ENCODE data around the gene ATAD3C. TPM values are rescaled to one million over a fixed set of nuclear protein-coding genes. Genes with fewer than 3 reads are reported as not detected.
A peak's percentile ranks its signal among the peaks of the same experiment; 100 is the strongest.
"Not testable (repeated sequence)": the region's sequence is repeated elsewhere in the genome, so short reads cannot be mapped to it uniquely, and the experiment has no call there.

ATAD3C gene
- total RNA-seq, 1 experiment from 2014 or later = 1.4 TPM

GRCh38 chr1:1407636-1408318, 41.7 kb upstream of the ATAD3C start:
- Histone ChIP-seq H3K9me3 (ENCODE audit: low read length) (no peaks in the 10 kb centered on the region), H3K27me3 (ENCODE audit: low read length) (no peaks in the 10 kb centered on the region), H3K9ac (ENCODE audit: low read length) (peak overlapping the region; percentile 93), H3K4me3 (ENCODE audit: low read length) (peak overlapping the region; percentile 84), H3K4me1 (ENCODE audit: insufficient read depth, low read length) (peaks cover 19% of the 10 kb centered on the region), H3K79me2 (ENCODE audit: low read length) (peaks cover 60% of the 10 kb centered on the region), H3K9me2 (replicated peaks; ENCODE audit: low read length) (no peaks in the 10 kb centered on the region), H3K4me2 (ENCODE audit: low read length) (peak overlapping the region; percentile 99), H3K27ac (ENCODE audit: low read length) (peak overlapping the region; percentile 61), H4K20me1 (ENCODE audit: low read length) (0 out of 2 replicates have a peak, but pooled peaks cover 4% of the 10 kb centered on the region), H3K36me3 (ENCODE audit: low read depth, low read length) (peaks cover 28% of the 10 kb centered on the region), H3F3A (ENCODE audit: low read length, unreplicated experiment) (peaks cover 4% of the 10 kb centered on the region), H2AFZ (ENCODE audit: low read length) (peak overlapping the region; percentile 68; the same call in 1 of the 2 replicates)
- TF ChIP-seq EZH2phosphoT487 (IDR thresholded peaks at IDR 0.05; ENCODE audit: borderline replicate concordance, low read length) (no peak), CTCF (conservative IDR thresholded peaks at IDR 0.05; ENCODE audit: low read depth, low read length) (peak; percentile 25; the same call in 1 of the 2 replicates)
- intact Hi-C loops (cut with micrococcal nuclease) = loop anchor here (1.0 kb wide), 1 partner anchor 64 kb away; the partner anchor contains the start of gene ATAD3B
- BruUV-seq (replicated peaks) = no TSS peak
- ChIA-PET POLR2A (ENCODE audit: unreplicated experiment) (interaction anchor here (0.6 kb wide), 2 partner anchors 25 to 348 kb away, joined by 3 to 4 read pairs; no protein-coding TSS in a partner anchor), CTCF (interaction anchor here (0.8 kb wide), 1 partner anchor 97 kb away, joined by 5 read pairs; no protein-coding TSS in a partner anchor)
- peak; percentile 16 for ATAC-seq
- peak; percentile 38 for DNase-seq

GRCh38 chr1:1410238-1410637, 39.3 kb upstream of the ATAD3C start:
- POLR2A ChIA-PET (ENCODE audit: unreplicated experiment); H3F3A ChIP-seq (ENCODE audit: low read length, unreplicated experiment); H3K9ac ChIP-seq (ENCODE audit: low read length); H3K27ac ChIP-seq (ENCODE audit: low read length); H3K9me2 ChIP-seq (replicated peaks; ENCODE audit: low read length); H2AFZ ChIP-seq (ENCODE audit: low read length); H3K9me3 ChIP-seq (ENCODE audit: low read length); H3K27me3 ChIP-seq (ENCODE audit: low read length); H3K4me3 ChIP-seq (ENCODE audit: low read length); DNase-seq; H4K20me1 ChIP-seq (ENCODE audit: low read length); intact Hi-C loops (cut with micrococcal nuclease); BruUV-seq (replicated peaks); H3K4me2 ChIP-seq (ENCODE audit: low read length); ATAC-seq; CTCF ChIA-PET: not testable (repeated sequence)
- Histone ChIP-seq H3K4me1 (ENCODE audit: insufficient read depth, low read length) (peaks cover 18% of the 10 kb centered on the region), H3K36me3 (ENCODE audit: low read depth, low read length) (peaks cover 11% of the 10 kb centered on the region), H3K79me2 (ENCODE audit: low read length) (peaks cover 44% of the 10 kb centered on the region)

GRCh38 chr1:1411626-1412025, 37.9 kb upstream of the ATAD3C start:
- no peak overlapping the region for H3K4me2 ChIP-seq (ENCODE audit: low read length)
- no peaks in the 10 kb centered on the region for H3K9me3 ChIP-seq (ENCODE audit: low read length)
- H4K20me1 ChIP-seq (ENCODE audit: low read length) = 0 out of 2 replicates have a peak, but pooled peaks cover 4% of the 10 kb centered on the region
- no peaks in the 10 kb centered on the region for H3K9me2 ChIP-seq (replicated peaks; ENCODE audit: low read length)
- H3K27me3 ChIP-seq (ENCODE audit: low read length) = no peaks in the 10 kb centered on the region
- TF ChIP-seq CTCF (conservative IDR thresholded peaks at IDR 0.05; ENCODE audit: low read depth, low read length) (no peak), EZH2 (IDR thresholded peaks at IDR 0.05; ENCODE audit: low read length, unreplicated experiment) (no peak), EZH2phosphoT487 (IDR thresholded peaks at IDR 0.05; ENCODE audit: borderline replicate concordance, low read length) (no peak)
- H3K4me1 ChIP-seq (ENCODE audit: insufficient read depth, low read length) = peaks cover 7% of the 10 kb centered on the region
- DNase-seq (no peak), ATAC-seq (no peak)
- ChIA-PET CTCF (no interaction called here), POLR2A (ENCODE audit: unreplicated experiment) (no interaction called here)
- H3K36me3 ChIP-seq (ENCODE audit: low read depth, low read length) = peaks cover 3% of the 10 kb centered on the region
- no peak overlapping the region for H3K9ac ChIP-seq (ENCODE audit: low read length)
- peaks cover 30% of the 10 kb centered on the region for H3K79me2 ChIP-seq (ENCODE audit: low read length)
- no peak overlapping the region for H2AFZ ChIP-seq (ENCODE audit: low read length)
- H3K4me3 ChIP-seq (ENCODE audit: low read length) = no peak overlapping the region
- no peaks in the 10 kb centered on the region for H3F3A ChIP-seq (ENCODE audit: low read length, unreplicated experiment)
- no peak overlapping the region for H3K27ac ChIP-seq (ENCODE audit: low read length)
- no TSS peak for BruUV-seq (replicated peaks)
- intact Hi-C loops (cut with micrococcal nuclease) = no loop called here

- H3K4me3 ChIP-seq (ENCODE audit: low read length); H3K9me3 ChIP-seq (ENCODE audit: low read length); H3K9me2 ChIP-seq (replicated peaks; ENCODE audit: low read length); H2AFZ ChIP-seq (ENCODE audit: low read length); H3K36me3 ChIP-seq (ENCODE audit: low read depth, low read length); H3F3A ChIP-seq (ENCODE audit: low read length, unreplicated experiment); H3K27me3 ChIP-seq (ENCODE audit: low read length); H3K4me1 ChIP-seq (ENCODE audit: insufficient read depth, low read length); ATAC-seq; H3K4me2 ChIP-seq (ENCODE audit: low read length); H3K27ac ChIP-seq (ENCODE audit: low read length); CTCF ChIA-PET; intact Hi-C loops (cut with micrococcal nuclease); H3K9ac ChIP-seq (ENCODE audit: low read length); H4K20me1 ChIP-seq (ENCODE audit: low read length); BruUV-seq (replicated peaks); DNase-seq: not testable (repeated sequence)
- peaks cover 22% of the 10 kb centered on the region for H3K79me2 ChIP-seq (ENCODE audit: low read length)
- POLR2A ChIA-PET (ENCODE audit: unreplicated experiment) = interaction anchor here (0.6 kb wide), 1 partner anchor 523 kb away, joined by 9 read pairs; no protein-coding TSS in a partner anchor
These were observed 37.1 kb upstream of the ATAD3C start for GRCh38 chr1:1412311-1412902.

Data from PC-3 (cell line).